H1 (cell line): ENCODE results near the gene MEGF11. TPM values are rescaled to one million over a fixed set of nuclear protein-coding genes. Genes with fewer than 3 reads are reported as not detected.

Source experiments
- CTCF ChIA-PET: fragments of 300-600 bp; sonication (Branson Sonifier 250); formaldehyde crosslinking; loops from one replicate; lab custom pipeline; 2021; ENCODE audit not compliant: partially characterized antibody; lab: Charles Lee
- POLR2A ChIA-PET: fragments of 300-600 bp; sonication (Branson Sonifier 250); formaldehyde crosslinking; loops from one replicate; lab custom pipeline; 2021; ENCODE audit warnings: inconsistent platforms; ENCODE audit not compliant: partially characterized antibody; lab: Charles Lee
- DNase-seq, 2 experiments: peaks; one replicate each; pipeline versions ENCODE4 v3.0.0 to v3.0.0-alpha.2; 2010 to 2022; ENCODE audit warnings: low spot score in 2 of 2, low read depth in 1 of 2, mixed read lengths in 1 of 2
- FAIRE-seq: peaks from 2 replicates; lab custom pipeline; 2011; peaks lifted over from hg19 to GRCh38; lab: Jason Lieb, UNC
- H2AFZ ChIP-seq: 2 replicates; pipeline ENCODE4 v1.8.1; 2012; ENCODE audit warnings: low read length, inconsistent platforms
- H2AK5ac ChIP-seq: 2 replicates; pipeline ENCODE4 v1.6.1; 2013; ENCODE audit warnings: low read depth, low read length
- H2BK120ac ChIP-seq: replicated peaks from 2 replicates; pipeline ENCODE3; 2013; ENCODE audit warnings: low read depth, low read length, inconsistent platforms
- H2BK12ac ChIP-seq: 2 replicates; pipeline ENCODE4 v1.6.1; 2013; ENCODE audit warnings: low read depth, low read length
- H2BK15ac ChIP-seq: 2 replicates; pipeline ENCODE4 v1.6.1; 2013; ENCODE audit warnings: low read length
- H2BK20ac ChIP-seq: 2 replicates; pipeline ENCODE4 v1.6.1; 2013; ENCODE audit warnings: low read length
- H2BK5ac ChIP-seq: 2 replicates; pipeline ENCODE4 v1.6.1; 2013; ENCODE audit warnings: low read depth, low read length
- H3K14ac ChIP-seq: 2 replicates; pipeline ENCODE4 v1.6.1; 2013; ENCODE audit warnings: inconsistent platforms; ENCODE audit not compliant: insufficient read length
- H3K18ac ChIP-seq: 2 replicates; pipeline ENCODE4 v1.6.1; 2013; ENCODE audit warnings: low read length; ENCODE audit errors: extremely low read depth
- H3K23ac ChIP-seq: 2 replicates; pipeline ENCODE4 v1.6.1; 2013; ENCODE audit warnings: inconsistent platforms; ENCODE audit not compliant: insufficient read length
- H3K23me2 ChIP-seq: 2 replicates; pipeline ENCODE4 v1.6.1; 2013; ENCODE audit warnings: low read depth, low read length
- H3K27ac ChIP-seq: 2 replicates; pipeline ENCODE4 v1.6.1; 2011; ENCODE audit warnings: low read depth, low read length, inconsistent platforms
- H3K27me3 ChIP-seq, 4 experiments: replicated peaks in 1 of 4; 1 replicate in 1 of 4; 2 replicates in 3 of 4; pipeline versions ENCODE4 v1.6.1 to v1.8.1; 2011 to 2013; ENCODE audit warnings: low read length in 3 of 4, mild to moderate bottlenecking in 3 of 4, inconsistent platforms in 2 of 4, mixed read lengths in 2 of 4, moderate library complexity in 1 of 4; ENCODE audit not compliant: control insufficient read depth in 3 of 4, insufficient read depth in 3 of 4; ENCODE audit errors: extremely low read depth in 1 of 4
- H3K36me3 ChIP-seq, 4 experiments: 2 replicates each; pipeline versions ENCODE4 v1.6.1 to v1.8.1; 2011 to 2013; ENCODE audit warnings: mild to moderate bottlenecking in 4 of 4, low read length in 3 of 4, moderate library complexity in 2 of 4, control low read depth in 1 of 4, inconsistent platforms in 1 of 4; ENCODE audit not compliant: insufficient read depth in 4 of 4, control insufficient read depth in 2 of 4
- H3K4ac ChIP-seq: replicated peaks from 2 replicates; pipeline ENCODE3; 2013; ENCODE audit warnings: low read length, low read depth, mixed read lengths, inconsistent platforms; ENCODE audit not compliant: insufficient read length
- H3K4me1 ChIP-seq, 4 experiments: replicated peaks in 1 of 4; 1 replicate in 1 of 4; 2 replicates in 3 of 4; pipeline versions ENCODE4 v1.6.1 to v1.8.1; 2011 to 2013; ENCODE audit warnings: low read length in 3 of 4, inconsistent platforms in 2 of 4, mixed read lengths in 1 of 4; ENCODE audit not compliant: insufficient read depth in 4 of 4, control insufficient read depth in 3 of 4
- H3K4me2 ChIP-seq, 2 experiments: 2 replicates each; pipeline versions ENCODE4 v1.6.1 to v1.8.1; 2011 to 2013; ENCODE audit warnings: low read depth in 2 of 2, low read length in 2 of 2, control low read depth in 1 of 2, inconsistent platforms in 1 of 2, mild to moderate bottlenecking in 1 of 2; ENCODE audit not compliant: insufficient read depth in 1 of 2
- H3K4me3 ChIP-seq, 4 experiments: fragments of 200-600, 300-600 bp in 1 of 4; sonication (generic), shearing (Covaris generic), sonication (Bioruptor Twin) in 1 of 4; 2 replicates each; pipeline versions ENCODE4 v1.5.1 to v1.8.1; 2011 to 2016; ENCODE audit warnings: low read length in 4 of 4, low read depth in 3 of 4, control low read depth in 2 of 4, inconsistent platforms in 2 of 4, mild to moderate bottlenecking in 2 of 4, mixed read lengths in 1 of 4, moderate library complexity in 1 of 4; ENCODE audit not compliant: insufficient read depth in 2 of 4; ENCODE audit errors: extremely low read depth in 1 of 4
- H3K56ac ChIP-seq: replicated peaks from 2 replicates; pipeline ENCODE3; 2013; ENCODE audit warnings: low read depth, mild to moderate bottlenecking, mixed read lengths, low read length, inconsistent platforms; ENCODE audit not compliant: insufficient read length
- H3K79me1 ChIP-seq: 2 replicates; pipeline ENCODE4 v1.6.1; 2013; ENCODE audit warnings: low read depth, low read length, control low read depth
- H3K79me2 ChIP-seq, 2 experiments: 2 replicates each; pipeline versions ENCODE4 v1.6.1 to v1.8.1; 2012 to 2013; ENCODE audit warnings: low read length in 2 of 2, mild to moderate bottlenecking in 2 of 2, inconsistent platforms in 1 of 2; ENCODE audit not compliant: insufficient read depth in 2 of 2, control insufficient read depth in 1 of 2
- H3K9ac ChIP-seq, 4 experiments: replicated peaks in 1 of 4; 1 replicate in 1 of 4; 2 replicates in 3 of 4; pipeline versions ENCODE4 v1.6.1 to v1.8.1; 2011 to 2013; ENCODE audit warnings: low read depth in 3 of 4, low read length in 3 of 4, control low read depth in 2 of 4, mild to moderate bottlenecking in 2 of 4, moderate library complexity in 2 of 4, inconsistent platforms in 1 of 4; ENCODE audit errors: extremely low read depth in 1 of 4
- H3K9me3 ChIP-seq, 2 experiments: 2 replicates each; pipeline versions ENCODE4 v1.6.1 to v1.8.1; 2012 to 2013; ENCODE audit warnings: mild to moderate bottlenecking in 2 of 2, moderate library complexity in 2 of 2, control low read depth in 1 of 2, inconsistent platforms in 1 of 2, low read depth in 1 of 2, low read length in 1 of 2, mixed read lengths in 1 of 2; ENCODE audit not compliant: insufficient read depth in 2 of 2
- H4K20me1 ChIP-seq, 2 experiments: replicated peaks in 1 of 2; 2 replicates each; pipeline versions ENCODE3 to v1.8.1; 2011 to 2013; ENCODE audit warnings: inconsistent platforms in 2 of 2, low read length in 2 of 2, mild to moderate bottlenecking in 1 of 2; ENCODE audit not compliant: insufficient read depth in 2 of 2, control insufficient read depth in 1 of 2
- H4K5ac ChIP-seq: 2 replicates; pipeline ENCODE4 v1.6.1; 2013; ENCODE audit warnings: low read length, low read depth, mixed read lengths, inconsistent platforms; ENCODE audit not compliant: insufficient read length
- H4K8ac ChIP-seq: 2 replicates; pipeline ENCODE4 v1.8.0; 2013; ENCODE audit warnings: mild to moderate bottlenecking, moderate library complexity, low read length, inconsistent platforms; ENCODE audit not compliant: insufficient read depth; ENCODE audit errors: extremely low read depth
- H4K91ac ChIP-seq: replicated peaks from 2 replicates; pipeline ENCODE3; 2013; ENCODE audit warnings: low read length, mixed read lengths, inconsistent platforms; ENCODE audit not compliant: insufficient read length
- ATF3 ChIP-seq: IDR thresholded peaks from 2 replicates; pipeline ENCODE4 v1.6.1; 2011; ENCODE audit warnings: low read depth, mild to moderate bottlenecking, low read length; ENCODE audit not compliant: insufficient read depth
- BCL11A ChIP-seq, 2 experiments: IDR thresholded peaks; one replicate each; pipeline ENCODE4 v1.6.1; 2011; ENCODE audit warnings: low read depth in 2 of 2, low read length in 2 of 2, mild to moderate bottlenecking in 2 of 2
- CBX8 ChIP-seq: fragments of 300-800, 300-1000 bp; sonication (generic); IDR thresholded peaks from 2 replicates; pipeline ENCODE4 v1.7.1; 2016; ENCODE audit warnings: low read depth, low read length, borderline replicate concordance
- CREB1 ChIP-seq: IDR thresholded peaks from 2 replicates; pipeline ENCODE4 v1.6.1; 2012; ENCODE audit warnings: inconsistent platforms
- FOSL1 ChIP-seq: IDR thresholded peaks from 2 replicates; pipeline ENCODE4 v1.6.1; 2011; ENCODE audit warnings: mild to moderate bottlenecking, low read depth, low read length, moderate library complexity; ENCODE audit not compliant: insufficient read depth
- GABPA ChIP-seq: IDR thresholded peaks from 2 replicates; pipeline ENCODE4 v1.6.1; 2011; ENCODE audit warnings: mild to moderate bottlenecking, low read length, moderate library complexity, borderline replicate concordance; ENCODE audit not compliant: insufficient read depth
- JUND ChIP-seq: IDR thresholded peaks from 2 replicates; pipeline ENCODE4 v1.6.1; 2011; ENCODE audit warnings: mild to moderate bottlenecking, improper control_type of control experiment, low read length
- KDM1A ChIP-seq: fragments of 200-600, 300-600 bp; sonication (generic); IDR thresholded peaks from 2 replicates; pipeline ENCODE4 v1.7.1; 2016; ENCODE audit warnings: mild to moderate bottlenecking, low read length, borderline replicate concordance
- KDM5A ChIP-seq: fragments of 200-600 bp; IDR thresholded peaks from 2 replicates; pipeline ENCODE4 v1.7.1; 2012; ENCODE audit warnings: mild to moderate bottlenecking, low read length, inconsistent platforms, mixed read lengths
- RBBP5 ChIP-seq: IDR thresholded peaks from 2 replicates; pipeline ENCODE4 v1.7.1; 2012; ENCODE audit warnings: low read depth, mild to moderate bottlenecking, inconsistent platforms, low read length, moderate library complexity, borderline replicate concordance
- SAP30 ChIP-seq: fragments of 300-600 bp; sonication (generic); IDR thresholded peaks from 2 replicates; pipeline ENCODE4 v1.7.1; 2012; ENCODE audit warnings: low read length, moderate library complexity, mild to moderate bottlenecking, inconsistent platforms; ENCODE audit not compliant: insufficient read depth, insufficient replicate concordance
- SIN3A ChIP-seq, 2 experiments: IDR thresholded peaks in 1 of 2; conservative IDR thresholded peaks in 1 of 2; 2 replicates each; pipeline ENCODE4 v1.6.1; 2011 to 2012; ENCODE audit warnings: low read length in 2 of 2, improper control_type of control experiment in 1 of 2, low read depth in 1 of 2, mild to moderate bottlenecking in 1 of 2
- TEAD4 ChIP-seq: IDR thresholded peaks from 2 replicates; pipeline ENCODE4 v1.6.1; 2012; ENCODE audit warnings: low read depth, low read length, inconsistent platforms, mixed read lengths
- ZNF274 ChIP-seq: IDR thresholded peaks from 2 replicates; pipeline ENCODE4 v1.7.0; 2012; ENCODE audit warnings: low read length, borderline replicate concordance; ENCODE audit errors: extremely low read depth
- WGBS, 2 experiments: shearing (Covaris generic) in 1 of 2; methylation state at CpG; one replicate each; pipeline versions ENCODE4 v1.1.6 to v1.1.7; 2013 to 2015; ENCODE audit warnings: low lambda C conversion rate in 2 of 2, mixed read lengths in 2 of 2, inconsistent platforms in 1 of 2, low coverage in 1 of 2, missing lambda C conversion rate in 1 of 2; ENCODE audit not compliant: insufficient replicate concordance in 2 of 2, insufficient coverage in 1 of 2, insufficient read length in 1 of 2; ENCODE audit errors: extremely low coverage in 1 of 2, missing lambda C conversion rate in 1 of 2; 5-methylcytosine and 5-hydroxymethylcytosine counted together
- polyA plus RNA-seq, 7 experiments: library from polyadenylated mRNA; depleted of rRNA in 3 of 7; stranded (reverse) in 5 of 7; unstranded in 2 of 7; fragments of >200 nt in 5 of 7; fragments of 200-250 nt in 2 of 7; gene quantifications; 1 replicate in 5 of 7; 2 replicates in 1 of 7; 4 replicates in 1 of 7; pipeline versions ENCODE4 v1.2.1 to v1.2.3, GENCODE V29; 2011 to 2013; ENCODE audit warnings: missing spikeins in 2 of 7, mixed read lengths in 2 of 7
- total RNA-seq: library from RNA; stranded (reverse); fragmentation: NEBNext Ultra II Directional; extraction: Animal tissue kit (Norgen Biotek cat#: 25700); gene quantifications from 2 replicates; pipeline ENCODE4 v1.2.1, GENCODE V29; 2021

The MEGF11 gene
- total and polyA plus RNA-seq, 2 of the 8 experiments (the other 6 are each of a cell fraction or from before 2014, with no cell fraction given) = 4.4 to 4.8 TPM

GRCh38 chr15:66232267-66232625 is 21.3 kb downstream of the MEGF11 start:
- FAIRE-seq = no peak
- TF ChIP-seq TEAD4 (no peak), SAP30 (no peak), BCL11A (IDR thresholded peaks at IDR 0.05; ENCODE audit: low read depth in 2 of 2, low read length in 2 of 2) (no peak), KDM1A (no peak), SIN3A (conservative IDR thresholded peaks at IDR 0.05 in 1 of 2, IDR thresholded peaks at IDR 0.05 in 1 of 2; ENCODE audit: low read depth in 1 of 2, low read length in 2 of 2) (no peak), RBBP5 (no peak), JUND (no peak), FOSL1 (no peak), ATF3 (no peak), CBX8 (no peak), ZNF274 (no peak), GABPA (no peak), KDM5A (no peak), CREB1 (no peak)

More at GRCh38 chr15:66232267-66232625, 21.3 kb downstream of the MEGF11 start:
- H4K20me1 ChIP-seq = no peaks in the 10 kb centered on the region
- no peak overlapping the region for H3K4ac ChIP-seq
- WGBS, 2 experiments = 89% methylated on average over 3 of the region's 3 CpGs; no CpG with 5 or more reads in 1 of the 2 experiments
- H3K79me2 ChIP-seq = no peaks in the 10 kb centered on the region
- no peak overlapping the region for H2BK15ac ChIP-seq
- H2AK5ac ChIP-seq = no peak overlapping the region
- no peak overlapping the region for H3K23ac ChIP-seq
- no peak overlapping the region for H3K4me2 ChIP-seq
- no peak overlapping the region for H2AFZ ChIP-seq
- no peak overlapping the region for H2BK20ac ChIP-seq
- no peaks in the 10 kb centered on the region; a peak in 1 of 4 replicates for H3K9me3 ChIP-seq
- H3K4me3 ChIP-seq = no peak overlapping the region
- no peak overlapping the region for H3K56ac ChIP-seq
- no peaks in the 10 kb centered on the region; a peak in 1 of 7 replicates for H3K4me1 ChIP-seq
- no peaks in the 10 kb centered on the region for H3K23me2 ChIP-seq
- no peak overlapping the region for H4K8ac ChIP-seq
- H4K5ac ChIP-seq = no peak overlapping the region
- no peak overlapping the region for H2BK5ac ChIP-seq
- H3K27ac ChIP-seq = no peak overlapping the region
- ChIA-PET POLR2A (interaction anchor here (1.2 kb wide), 1 partner anchor 61 kb away, joined by 3 read pairs; the partner anchor contains the start of gene DIS3L), CTCF (interaction anchor here (0.9 to 2.7 kb wide), 13 partner anchors 9 to 250 kb away, joined by 3 to 11 read pairs (median 4); no protein-coding TSS in a partner anchor)
- H4K91ac ChIP-seq = no peak overlapping the region
- H3K36me3 ChIP-seq = no peaks in the 10 kb centered on the region
- no peak overlapping the region for H2BK120ac ChIP-seq
- no peak overlapping the region for H2BK12ac ChIP-seq
- H3K14ac ChIP-seq = no peak overlapping the region
- H3K79me1 ChIP-seq = no peaks in the 10 kb centered on the region
- H3K9ac ChIP-seq = no peak overlapping the region; a peak in 1 of 7 replicates
- no peaks in the 10 kb centered on the region; a peak in 2 of 7 replicates for H3K27me3 ChIP-seq
- no peak for DNase-seq
- no peak overlapping the region for H3K18ac ChIP-seq
